Adipose tissue (tissue), 3 donors: ENCODE measurements around the gene KDM4C. TPM values are rescaled to one million over a fixed set of nuclear protein-coding genes. Genes with fewer than 3 reads are reported as not detected.
"Not testable (repeated sequence)": the region's sequence is repeated elsewhere in the genome, so short reads cannot be mapped to it uniquely, and the experiment has no call there.

ENCODE experiments used
- H3K27ac ChIP-seq: one replicate; pipeline ENCODE4 v1.5.1; 2013; ENCODE audit warnings: low read depth, low read length
- WGBS, 3 donors: extraction: QIAGEN DNeasy Blood & Tissue Kit; methylation state at CpG; one replicate each; pipeline ENCODE4 v1.1.7; 2013; 5-methylcytosine and 5-hydroxymethylcytosine counted together
- polyA plus RNA-seq, 3 donors: library from polyadenylated mRNA; stranded (reverse); fragments of 200-250 nt; gene quantifications; one replicate each; pipeline ENCODE4 v1.2.3, GENCODE V29; 2013
- donor health status: healthy with polysubstance abuse.
- donor health status: Bipolar disorder and iron deficiency.
- donor health status: healthy.

KDM4C gene
- polyA plus RNA-seq, 3 donors, result 7.2 to 9.6 (median 8.7) TPM

DNA sequence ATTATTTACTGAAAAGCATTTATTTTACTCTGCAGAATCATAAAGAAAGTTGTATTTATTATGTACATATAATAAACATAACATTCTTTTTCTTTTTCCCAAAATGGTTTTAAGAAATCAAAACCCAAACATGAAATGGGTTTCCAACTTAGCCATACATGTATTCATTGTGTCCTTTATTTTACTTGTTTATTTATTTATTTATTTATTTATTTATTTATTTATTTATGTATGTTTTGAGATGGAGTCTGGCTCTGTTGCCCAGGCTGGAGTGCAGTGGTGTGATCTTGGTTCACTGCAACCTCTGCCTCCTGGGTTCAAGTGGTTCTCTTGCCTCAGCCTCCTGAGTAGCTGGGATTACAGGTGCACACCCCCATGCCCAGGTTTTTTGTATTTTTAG is 273.2 kb downstream of the KDM4C start:
- not testable (repeated sequence) for H3K27ac ChIP-seq

- WGBS, 3 donors, result 61 to 69% (median 67%) methylated on average over 5 of the region's 5 CpGs
Observed at GRCh38 chr9:7033076-7034045, 275.6 kb downstream of the KDM4C start.

DNA sequence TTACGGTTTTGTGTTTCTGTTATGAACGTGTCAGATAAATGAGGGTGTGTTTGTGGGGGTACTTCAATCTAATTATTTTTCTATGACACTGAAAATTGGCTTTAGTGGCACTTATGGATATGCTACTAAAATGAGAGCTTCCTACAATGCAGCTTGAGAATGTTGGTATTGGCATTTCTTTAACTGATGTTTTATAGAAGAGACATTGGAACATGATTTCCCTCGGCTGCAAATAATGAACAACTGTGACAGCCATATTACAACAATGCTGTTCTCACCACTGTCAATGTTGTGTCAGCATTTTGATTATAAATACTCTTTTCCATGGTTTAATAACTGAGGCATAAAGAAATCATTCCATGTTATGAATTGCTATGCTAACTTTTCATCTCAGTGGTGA is 279.4 kb downstream of the KDM4C start:
- WGBS, 3 donors, result 79 to 95% (median 94%) methylated on average over 3 of the region's 3 CpGs
- H3K27ac ChIP-seq, result no peak overlapping the region

More at GRCh38 chr9:7033076-7034045, 275.6 kb downstream of the KDM4C start:
- no peak overlapping the region for H3K27ac ChIP-seq

DNA sequence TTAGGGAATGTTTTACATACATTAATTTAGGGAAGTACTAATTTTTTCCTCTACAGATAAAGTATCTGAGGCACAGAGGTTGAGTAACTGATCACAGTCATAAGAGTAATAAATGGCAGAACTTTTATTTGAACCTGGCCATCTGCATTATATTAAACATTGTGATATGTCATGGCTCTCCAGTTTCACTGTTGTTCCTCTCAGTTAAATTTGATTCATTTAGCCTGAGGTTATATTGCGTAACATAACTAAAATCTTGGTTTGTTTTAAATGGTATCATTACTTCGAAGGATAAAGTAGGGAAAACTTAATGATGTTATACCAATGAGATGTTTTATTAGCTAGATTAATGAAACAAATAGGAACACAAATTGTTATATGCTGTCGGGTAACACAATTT is 284.4 kb downstream of the KDM4C start:
- 96 to 97% (median 97%) methylated on average over 3 of the region's 3 CpGs for WGBS, 3 donors
- H3K27ac ChIP-seq, result no peak overlapping the region

DNA sequence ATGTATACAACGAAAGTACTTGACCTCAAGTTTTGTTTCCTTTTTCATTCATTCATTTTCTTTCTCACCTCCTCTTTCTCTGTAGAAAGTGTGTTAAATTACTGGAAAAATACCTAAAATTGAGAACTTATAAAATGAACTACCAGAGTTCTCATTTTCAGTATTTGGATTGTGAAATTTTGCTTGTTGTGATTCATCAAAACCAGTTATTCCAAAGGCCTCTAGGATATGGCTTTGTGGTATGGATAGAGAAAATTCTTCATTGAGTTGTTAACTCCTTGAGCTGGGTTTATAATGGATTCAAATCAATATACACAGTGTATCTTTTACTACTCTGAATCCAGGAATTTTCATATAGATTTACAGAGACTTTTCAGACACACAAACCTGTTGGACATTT is 287.6 kb downstream of the KDM4C start:
- H3K27ac ChIP-seq, result no peak overlapping the region
- WGBS, 3 donors, result 89 to 92% (median 92%) methylated on average over 1 of the region's 1 CpG

DNA sequence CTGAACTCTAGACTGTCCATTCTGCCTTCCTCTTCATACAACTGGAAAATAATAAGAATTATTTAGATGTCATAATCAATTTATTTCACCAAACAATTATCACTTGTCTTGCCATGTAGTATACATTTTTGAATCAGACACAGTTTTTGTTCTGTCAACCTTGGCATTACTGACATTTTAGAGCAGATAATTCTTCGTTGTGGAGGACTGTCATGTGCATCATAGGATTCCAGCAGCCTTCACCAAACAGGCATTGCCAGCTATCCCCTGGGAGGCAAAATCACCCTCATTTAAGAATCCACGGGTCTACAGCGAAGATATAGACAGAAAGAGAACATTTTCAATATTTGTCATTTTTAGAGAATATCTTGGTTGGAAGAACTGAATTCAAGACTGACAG is 293.9 kb downstream of the KDM4C start:
- 83 to 92% (median 90%) methylated on average over 3 of the region's 3 CpGs for WGBS, 3 donors
- H3K27ac ChIP-seq, result no peak overlapping the region

- no peak overlapping the region for H3K27ac ChIP-seq
- 45 to 47% (median 47%) methylated on average over 2 of the region's 2 CpGs for WGBS, 3 donors
Observed at GRCh38 chr9:7053903-7054302, 296.1 kb downstream of the KDM4C start.

- H3K27ac ChIP-seq, result no peak overlapping the region
- 35 to 79% (median 77%) methylated on average over 7 of the region's 7 CpGs for WGBS, 3 donors
Observed at GRCh38 chr9:7055171-7055903, 297.6 kb downstream of the KDM4C start.

GRCh38 chr9:7056254-7056653 is 298.5 kb downstream of the KDM4C start:
- H3K27ac ChIP-seq, result no peak overlapping the region

GRCh38 chr9:7058473-7058872 is 300.7 kb downstream of the KDM4C start:
- 49 to 88% (median 86%) methylated on average over 3 of the region's 3 CpGs for WGBS, 3 donors
- no peak overlapping the region for H3K27ac ChIP-seq

DNA sequence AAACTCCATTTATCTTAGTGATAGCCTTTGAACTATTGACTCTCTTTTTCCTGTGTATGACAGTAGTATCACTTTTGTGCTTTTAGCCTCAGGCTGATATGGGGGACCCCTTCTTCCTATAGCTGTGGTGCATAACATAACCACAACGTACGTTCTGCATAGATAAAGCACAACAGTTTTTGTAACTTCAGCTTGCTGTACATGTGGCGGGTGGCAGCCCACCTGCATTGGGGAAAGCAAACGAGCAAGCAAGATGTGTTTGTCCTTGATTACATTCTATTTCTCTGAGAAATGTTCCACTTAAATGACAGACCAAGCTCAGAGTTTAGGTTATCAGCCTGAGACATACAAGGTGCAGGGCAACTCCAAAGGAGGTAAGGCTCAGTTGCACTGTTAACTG is 309.4 kb downstream of the KDM4C start:
- H3K27ac ChIP-seq, result no peak overlapping the region
- 62 to 75% (median 69%) methylated on average over 4 of the region's 4 CpGs for WGBS, 3 donors

DNA sequence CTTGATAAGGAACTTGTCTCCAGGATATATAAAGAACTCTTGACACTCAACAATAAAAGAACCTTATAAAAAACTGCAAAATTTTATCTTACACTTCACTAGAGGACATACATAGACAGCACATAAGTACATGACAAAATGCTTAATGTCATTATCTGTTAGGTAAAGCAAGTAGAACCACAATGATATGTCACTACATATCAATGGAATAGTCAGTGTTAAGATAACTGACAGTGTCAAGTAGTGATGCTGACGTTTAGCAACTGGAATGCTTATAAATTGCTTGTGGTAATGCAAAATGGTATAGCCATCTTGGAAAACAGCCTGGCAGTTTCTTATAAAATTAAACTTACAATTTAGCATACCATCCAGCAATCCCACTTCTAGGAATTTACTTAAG is 314.1 kb downstream of the KDM4C start:
- 67 to 91% (median 90%) methylated on average over 1 of the region's 1 CpG for WGBS, 3 donors
- H3K27ac ChIP-seq, result no peak overlapping the region

DNA sequence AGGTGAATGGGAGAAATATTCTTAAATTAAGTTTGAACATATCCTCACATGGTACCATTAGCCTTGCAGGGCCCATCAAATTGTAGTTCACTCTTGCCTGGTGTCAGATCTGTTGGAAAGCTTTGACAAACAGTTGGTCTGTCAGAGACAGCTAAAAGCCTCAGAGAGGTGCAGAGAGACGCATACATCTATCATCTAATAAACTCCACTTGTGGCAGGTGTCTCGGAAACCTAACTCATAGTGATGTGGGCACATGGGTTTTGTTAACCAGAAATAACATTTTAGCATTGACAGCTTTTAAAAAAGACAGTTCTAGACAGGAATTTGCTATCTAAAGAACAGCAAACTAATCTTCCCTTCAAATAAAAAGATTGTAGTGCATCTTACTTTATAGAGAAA is 315.9 kb downstream of the KDM4C start:
- WGBS, 3 donors, result 95 to 97% (median 97%) methylated on average over 2 of the region's 2 CpGs
- no peak overlapping the region for H3K27ac ChIP-seq

GRCh38 chr9:7075154-7075553 is 317.4 kb downstream of the KDM4C start:
- 85 to 89% (median 87%) methylated on average over 7 of the region's 7 CpGs for WGBS, 3 donors
- H3K27ac ChIP-seq, result no peak overlapping the region

- WGBS, 3 donors, result 96 to 98% (median 97%) methylated on average over 3 of the region's 3 CpGs
- H3K27ac ChIP-seq, result no peak overlapping the region
Observed at GRCh38 chr9:7079051-7079450, 321.3 kb downstream of the KDM4C start.

DNA sequence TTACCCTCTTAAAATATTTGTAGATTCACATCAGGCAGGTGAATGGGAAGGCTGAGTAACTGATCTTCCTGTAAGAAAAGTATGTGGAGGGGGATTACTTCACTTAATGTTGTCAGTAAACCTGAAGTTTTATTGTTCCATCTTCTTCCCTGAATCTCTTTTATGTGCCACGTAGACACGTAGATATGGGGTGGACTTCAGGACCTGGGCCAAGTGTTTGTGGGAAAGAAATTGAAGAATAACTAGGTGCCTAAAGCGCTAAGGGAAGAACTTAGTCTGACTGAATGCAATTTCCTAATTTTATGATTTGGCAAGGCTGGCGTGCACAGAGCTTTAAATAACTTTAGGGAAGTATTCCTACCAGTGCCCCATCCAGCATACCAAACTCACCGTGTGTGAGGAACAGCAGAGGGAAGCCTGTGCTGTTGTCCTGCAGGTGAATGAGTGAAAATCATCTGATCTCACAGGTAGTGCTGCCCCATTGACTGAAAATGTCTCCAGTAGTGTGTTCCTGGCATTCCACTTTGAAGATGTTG is 323.4 kb downstream of the KDM4C start:
- 45 to 88% (median 67%) methylated on average over 5 of the region's 5 CpGs for WGBS, 3 donors
- H3K27ac ChIP-seq, result no peak overlapping the region

DNA sequence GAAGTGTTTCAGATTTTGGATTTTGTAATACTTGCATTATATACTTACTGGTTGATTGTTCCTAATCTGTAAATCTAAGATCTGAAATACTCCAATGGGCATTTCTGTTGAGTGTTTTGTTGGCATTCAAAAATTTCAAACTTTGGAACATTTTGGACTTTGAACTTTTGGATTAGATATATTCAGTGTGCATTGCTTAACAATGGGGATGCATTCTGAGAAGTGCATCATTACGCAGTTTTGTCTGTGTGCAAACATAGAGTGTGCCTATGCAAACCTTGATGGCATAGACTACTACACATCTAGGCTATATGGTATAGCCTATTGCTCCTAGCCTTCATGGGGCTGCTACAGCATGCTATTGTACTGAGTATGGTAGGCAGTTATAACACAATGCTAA is 325.4 kb downstream of the KDM4C start:
- no peak overlapping the region for H3K27ac ChIP-seq
- 83 to 98% (median 95%) methylated on average over 1 of the region's 1 CpG for WGBS, 3 donors

DNA sequence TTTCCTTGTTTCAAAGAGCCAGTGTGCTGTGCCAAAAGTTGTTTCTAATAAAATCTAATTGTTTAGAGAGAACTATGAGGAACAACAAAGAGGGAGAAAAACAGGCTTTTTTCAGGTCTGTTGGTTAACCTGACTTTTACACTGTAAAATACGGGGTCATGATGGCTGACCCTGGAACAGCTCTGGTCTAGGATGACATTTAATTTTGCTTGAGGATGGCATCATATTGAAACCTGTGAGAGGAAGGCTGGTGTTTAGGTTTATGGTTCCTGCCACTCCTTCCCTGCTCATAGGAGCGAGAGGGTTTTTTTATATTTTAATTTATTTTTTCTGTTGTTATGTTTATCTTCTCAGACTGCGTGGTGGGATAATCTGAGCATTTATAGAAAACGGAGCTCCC is 327.6 kb downstream of the KDM4C start:
- WGBS, 3 donors, result 92 to 96% (median 96%) methylated on average over 4 of the region's 4 CpGs

GRCh38 chr9:7086389-7086788 is 328.6 kb downstream of the KDM4C start:
- 92 to 99% (median 96%) methylated on average over 3 of the region's 3 CpGs for WGBS, 3 donors
- no peak overlapping the region for H3K27ac ChIP-seq

More for the DNA sequence above, 327.6 kb downstream of the KDM4C start:
- no peak overlapping the region for H3K27ac ChIP-seq
